GM10266 (cell line): ENCODE measurements around the gene DLX2.
"Not testable (repeated sequence)": the region's sequence is repeated elsewhere in the genome, so short reads cannot be mapped to it uniquely, and the experiment has no call there.

ENCODE experiments used
- DNase-seq: peaks from one replicate; pipeline ENCODE4 v3.0.0; 2012; ENCODE audit errors: extremely low spot score
- TF ChIP-seq, protein P1 (sequence below): IDR thresholded peaks from 2 replicates; pipeline ENCODE4 v1.5.1; 2012; ENCODE audit warnings: mild to moderate bottlenecking, low read depth; ENCODE audit not compliant: control insufficient read depth, insufficient read depth; ENCODE audit errors: missing control alignments

DLX2 gene

DNA sequence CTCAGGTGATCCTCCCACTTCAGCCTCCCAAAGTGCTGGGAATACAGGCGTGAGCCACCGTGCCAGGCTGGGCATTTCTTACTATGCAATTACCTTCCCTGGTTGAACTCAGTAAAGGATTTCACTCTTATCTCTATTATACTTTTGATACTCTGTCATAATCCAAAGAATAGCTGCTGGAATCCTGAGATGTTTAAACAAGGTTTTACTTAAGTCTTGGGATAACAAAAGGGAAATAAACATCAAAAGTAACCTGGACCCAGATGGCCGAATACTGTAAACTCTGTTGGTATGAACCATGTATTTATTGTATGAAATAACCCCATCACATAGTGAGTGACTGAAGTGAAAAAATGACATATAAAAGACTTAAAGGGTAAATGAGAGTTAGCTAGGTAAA, 11.9 kb upstream of the DLX2 start:
- TF ChIP-seq, protein P1, sequence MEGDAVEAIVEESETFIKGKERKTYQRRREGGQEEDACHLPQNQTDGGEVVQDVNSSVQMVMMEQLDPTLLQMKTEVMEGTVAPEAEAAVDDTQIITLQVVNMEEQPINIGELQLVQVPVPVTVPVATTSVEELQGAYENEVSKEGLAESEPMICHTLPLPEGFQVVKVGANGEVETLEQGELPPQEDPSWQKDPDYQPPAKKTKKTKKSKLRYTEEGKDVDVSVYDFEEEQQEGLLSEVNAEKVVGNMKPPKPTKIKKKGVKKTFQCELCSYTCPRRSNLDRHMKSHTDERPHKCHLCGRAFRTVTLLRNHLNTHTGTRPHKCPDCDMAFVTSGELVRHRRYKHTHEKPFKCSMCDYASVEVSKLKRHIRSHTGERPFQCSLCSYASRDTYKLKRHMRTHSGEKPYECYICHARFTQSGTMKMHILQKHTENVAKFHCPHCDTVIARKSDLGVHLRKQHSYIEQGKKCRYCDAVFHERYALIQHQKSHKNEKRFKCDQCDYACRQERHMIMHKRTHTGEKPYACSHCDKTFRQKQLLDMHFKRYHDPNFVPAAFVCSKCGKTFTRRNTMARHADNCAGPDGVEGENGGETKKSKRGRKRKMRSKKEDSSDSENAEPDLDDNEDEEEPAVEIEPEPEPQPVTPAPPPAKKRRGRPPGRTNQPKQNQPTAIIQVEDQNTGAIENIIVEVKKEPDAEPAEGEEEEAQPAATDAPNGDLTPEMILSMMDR, result no peak
- DNase-seq, result no peak

- DNase-seq, result not testable (repeated sequence)
These were observed 11.5 kb upstream of the DLX2 start for GRCh38 chr2:172114176-172114575.

GRCh38 chr2:172113617-172114016, 10.9 kb upstream of the DLX2 start:
- DNase-seq, result peak; percentile 9
- TF ChIP-seq, protein P1, result peak; percentile 37

GRCh38 chr2:172109988-172110811, 7.5 kb upstream of the DLX2 start:
- peak; percentile 7 for DNase-seq
- TF ChIP-seq, protein P1, result no peak

GRCh38 chr2:172109256-172109987, 6.7 kb upstream of the DLX2 start:
- DNase-seq, result no peak
- TF ChIP-seq, protein P1, result no peak

DNA sequence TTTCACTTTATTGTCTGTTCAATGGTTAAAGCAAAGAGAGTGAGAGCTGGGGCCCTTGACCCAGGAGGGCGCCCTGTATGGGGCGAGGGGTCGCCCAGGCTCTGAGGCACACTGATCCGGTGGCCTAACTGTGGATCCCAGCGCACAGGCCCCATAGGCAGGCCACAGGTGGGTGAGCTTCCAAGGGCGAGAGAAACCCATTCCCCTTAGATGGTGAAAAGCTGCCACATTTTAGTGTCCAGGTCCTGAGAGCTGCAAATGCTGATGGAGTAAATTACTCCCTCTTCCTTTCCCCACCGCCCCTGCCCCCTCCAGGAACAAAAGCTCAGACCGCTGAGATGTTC, 5.9 kb upstream of the DLX2 start:
- TF ChIP-seq, protein P1, result no peak
- DNase-seq, result peak; percentile 7

DNA sequence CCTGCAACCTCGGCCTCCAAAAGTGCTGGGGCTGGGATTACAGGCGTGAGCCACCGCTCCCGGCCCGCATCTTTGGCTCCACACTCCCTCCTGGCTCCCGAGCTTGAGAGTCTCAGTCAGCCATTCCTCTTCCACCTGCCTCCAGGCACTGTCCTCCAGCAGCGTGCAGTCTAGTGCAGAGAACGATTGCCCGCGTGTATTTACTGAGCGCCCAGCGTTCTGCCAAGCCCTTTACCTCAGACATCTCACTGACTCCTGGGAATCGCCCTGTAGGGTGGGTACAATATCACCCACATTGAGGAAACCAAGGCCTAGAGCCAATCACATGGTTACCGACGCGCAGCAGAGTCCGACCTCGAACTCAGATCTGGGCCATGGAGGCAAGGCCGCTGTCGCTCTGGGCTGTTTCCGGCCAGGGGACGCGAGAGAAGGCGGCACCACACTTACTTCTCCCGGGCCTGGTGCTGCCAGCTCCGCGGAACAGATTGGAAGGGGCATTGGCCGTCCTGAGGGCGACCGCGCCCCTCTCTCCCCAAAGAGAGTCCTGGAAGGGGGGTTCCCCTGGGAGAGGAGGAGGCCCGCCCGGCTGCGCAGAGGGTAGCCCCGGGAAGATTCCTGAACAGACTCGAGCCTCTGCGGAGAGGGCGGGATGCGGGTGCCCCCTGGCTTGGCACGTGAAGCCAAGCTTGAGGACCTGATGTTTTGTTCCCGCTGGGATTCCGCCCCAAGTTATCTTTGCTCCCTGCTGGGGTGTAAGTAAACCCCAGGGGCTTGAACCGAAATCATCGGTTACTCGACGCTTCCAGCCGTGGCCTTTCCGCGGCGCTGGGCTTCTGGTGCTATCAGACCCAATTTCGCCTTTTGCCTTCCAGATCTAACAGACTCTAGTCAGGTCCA, 5.2 kb upstream of the DLX2 start:
- DNase-seq, result no peak
- TF ChIP-seq, protein P1, result no peak
